Measurements from ENCODE around the gene SULT1C2. TPM values are rescaled to one million over a fixed set of nuclear protein-coding genes. Genes with fewer than 3 reads are reported as not detected.

Gene SULT1C2
- total RNA-seq, 5 donors from 2014 or later (not counting 1 experiment from before 2014, with no cell fraction given) = 0.44 TPM; not detected in 4

DNA sequence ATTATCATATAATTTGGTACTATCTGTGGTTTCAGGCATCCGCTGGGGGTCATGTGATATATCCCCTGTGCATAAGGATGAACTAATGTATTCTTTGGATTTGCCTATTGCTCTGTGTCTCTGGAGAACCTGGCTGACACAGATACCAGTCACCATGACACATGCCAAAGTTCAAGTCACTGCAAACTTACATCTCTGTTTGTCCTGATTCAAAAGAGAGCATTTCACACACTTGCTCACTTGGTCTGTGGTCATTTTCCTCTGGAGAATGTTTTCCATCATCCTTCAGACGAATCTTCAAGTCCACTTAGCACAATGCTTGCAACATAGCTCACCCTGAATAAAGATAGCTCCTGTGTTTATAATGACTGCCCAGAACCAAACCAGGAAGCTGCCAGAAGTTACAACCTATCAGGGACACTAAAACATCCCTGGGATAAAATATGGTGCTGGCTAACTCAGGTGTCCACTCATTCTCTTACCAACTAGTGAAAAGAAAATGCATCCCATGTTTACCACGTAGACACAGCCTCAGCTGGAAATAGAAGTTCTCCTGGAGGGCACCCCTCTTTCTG is 30.9 kb upstream of the SULT1C2 start:
- H3K4me3 ChIP-seq (ENCODE audit: control insufficient read depth in 1 of 2, extremely low read depth in 1 of 2, low read length in 1 of 2) = no peak overlapping the region
- H3K27ac ChIP-seq (ENCODE audit: low read length) = no peak overlapping the region
- H3K9me3 ChIP-seq = no peaks in the 10 kb centered on the region
- no peaks in the 10 kb centered on the region for H3K27me3 ChIP-seq (replicated peaks in 1 of 2; ENCODE audit: control insufficient read depth in 2 of 2, extremely low read depth in 1 of 2, insufficient read depth in 2 of 2, low read length in 1 of 2)
- H3K36me3 Mint-ChIP-seq = no peaks in the 10 kb centered on the region
- H3K27me3 Mint-ChIP-seq = peaks cover 0 to 13% of the 10 kb centered on the region in 2 donors
- no peak overlapping the region for H3K27ac Mint-ChIP-seq
- H3K4me1 ChIP-seq (ENCODE audit: control insufficient read depth in 1 of 2, extremely low read depth in 1 of 2, insufficient read depth in 2 of 2, low read length in 2 of 2) = no peaks in the 10 kb centered on the region
- no peaks in the 10 kb centered on the region for H3K9me3 Mint-ChIP-seq
- no peak overlapping the region for H3K4me3 Mint-ChIP-seq
- no peaks in the 10 kb centered on the region for H3K36me3 ChIP-seq (ENCODE audit: control insufficient read depth in 2 of 2, extremely low read depth in 1 of 2, insufficient read depth in 1 of 2, low read length in 1 of 2)
- H3K4me1 Mint-ChIP-seq = no peaks in the 10 kb centered on the region
- POLR2A ChIA-PET = no interaction called here
- WGBS (ENCODE audit: insufficient coverage) = 25% methylated on average over 2 of the region's 3 CpGs
- CTCF ChIA-PET = no interaction called here
- DNase-seq (no peak), ATAC-seq (replicated peaks in 1 of 4) (no peak)

DNA sequence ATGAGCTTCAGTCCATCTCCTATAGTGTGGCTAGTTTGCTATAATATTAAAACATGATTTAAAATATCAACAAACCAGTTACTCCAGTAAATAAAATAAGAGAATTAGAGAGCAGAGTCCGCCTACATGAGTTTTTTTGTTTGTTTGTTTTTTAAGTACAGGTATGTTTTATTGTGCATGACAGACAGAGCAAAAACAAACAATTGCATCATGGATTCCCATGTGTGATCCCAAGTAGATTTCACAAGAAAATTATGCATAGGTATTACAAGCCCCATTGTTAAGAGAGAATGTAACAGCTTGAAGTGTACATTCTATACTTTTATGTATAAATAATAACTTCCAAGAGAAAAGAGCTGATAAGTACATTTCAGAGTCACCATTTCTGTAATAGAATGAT is 27.9 kb upstream of the SULT1C2 start:
- POLR2A ChIA-PET = no interaction called here
- no peak overlapping the region for H3K4me3 Mint-ChIP-seq

DNA sequence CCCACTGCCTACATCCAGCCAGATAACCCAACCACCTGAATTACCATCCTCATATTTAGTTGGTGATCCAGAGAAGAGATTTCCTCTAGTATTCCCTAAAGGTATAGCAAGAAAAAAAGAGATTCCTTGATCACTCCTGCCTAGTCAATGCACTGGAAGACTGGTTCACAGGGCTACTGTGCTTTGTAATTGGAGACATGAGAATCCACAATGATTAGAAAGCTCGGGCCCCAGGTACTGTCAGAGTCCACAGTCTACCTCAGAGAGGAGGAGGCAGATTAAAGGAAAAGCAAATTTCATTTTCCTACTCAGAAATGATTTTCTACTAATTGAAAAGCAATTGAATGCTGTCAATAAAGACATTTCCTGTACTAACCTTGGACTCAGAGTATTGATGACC is 26.7 kb upstream of the SULT1C2 start:
- H3K27ac ChIP-seq (ENCODE audit: low read length) = no peak overlapping the region
- no peaks in the 10 kb centered on the region for H3K4me1 ChIP-seq (ENCODE audit: control insufficient read depth in 1 of 2, extremely low read depth in 1 of 2, insufficient read depth in 2 of 2, low read length in 2 of 2)
- H3K27me3 Mint-ChIP-seq = peaks cover 0 to 5% of the 10 kb centered on the region in 2 donors
- no peaks in the 10 kb centered on the region for H3K36me3 ChIP-seq (ENCODE audit: control insufficient read depth in 2 of 2, extremely low read depth in 1 of 2, insufficient read depth in 1 of 2, low read length in 1 of 2)
- ChIA-PET POLR2A (no interaction called here), CTCF (no interaction called here)
- DNase-seq (no peak), ATAC-seq (replicated peaks in 1 of 4) (no peak)
- no peaks in the 10 kb centered on the region for H3K27me3 ChIP-seq (replicated peaks in 1 of 2; ENCODE audit: control insufficient read depth in 2 of 2, extremely low read depth in 1 of 2, insufficient read depth in 2 of 2, low read length in 1 of 2)
- H3K9me3 Mint-ChIP-seq = no peaks in the 10 kb centered on the region
- H3K36me3 Mint-ChIP-seq = no peaks in the 10 kb centered on the region
- H3K27ac Mint-ChIP-seq = no peak overlapping the region
- H3K9me3 ChIP-seq = no peaks in the 10 kb centered on the region
- H3K4me1 Mint-ChIP-seq = no peaks in the 10 kb centered on the region
- H3K4me3 Mint-ChIP-seq = no peak overlapping the region
- no peak overlapping the region for H3K4me3 ChIP-seq (ENCODE audit: control insufficient read depth in 1 of 2, extremely low read depth in 1 of 2, low read length in 1 of 2)
- WGBS (ENCODE audit: insufficient coverage) = no CpG with 5 or more reads among the region's 1 CpG

More for the DNA sequence above, 27.9 kb upstream of the SULT1C2 start:
- DNase-seq = no peak
- WGBS (ENCODE audit: insufficient coverage) = no CpG with 5 or more reads among the region's 1 CpG
- Histone ChIP-seq H3K4me1 (ENCODE audit: control insufficient read depth in 1 of 2, extremely low read depth in 1 of 2, insufficient read depth in 2 of 2, low read length in 2 of 2) (no peaks in the 10 kb centered on the region), H3K27me3 (replicated peaks in 1 of 2; ENCODE audit: control insufficient read depth in 2 of 2, extremely low read depth in 1 of 2, insufficient read depth in 2 of 2, low read length in 1 of 2) (no peaks in the 10 kb centered on the region), H3K36me3 (ENCODE audit: control insufficient read depth in 2 of 2, extremely low read depth in 1 of 2, insufficient read depth in 1 of 2, low read length in 1 of 2) (no peaks in the 10 kb centered on the region), H3K4me3 (ENCODE audit: control insufficient read depth in 1 of 2, extremely low read depth in 1 of 2, low read length in 1 of 2) (no peak overlapping the region), H3K9me3 (no peaks in the 10 kb centered on the region), H3K27ac (ENCODE audit: low read length) (no peak overlapping the region)
- Mint-ChIP-seq H3K36me3 (no peaks in the 10 kb centered on the region), H3K27ac (no peak overlapping the region), H3K4me1 (no peaks in the 10 kb centered on the region), H3K9me3 (no peaks in the 10 kb centered on the region), H3K27me3 (peaks cover 0 to 5% of the 10 kb centered on the region in 2 donors)
- no peak for ATAC-seq (replicated peaks in 1 of 4)
- CTCF ChIA-PET = no interaction called here

DNA sequence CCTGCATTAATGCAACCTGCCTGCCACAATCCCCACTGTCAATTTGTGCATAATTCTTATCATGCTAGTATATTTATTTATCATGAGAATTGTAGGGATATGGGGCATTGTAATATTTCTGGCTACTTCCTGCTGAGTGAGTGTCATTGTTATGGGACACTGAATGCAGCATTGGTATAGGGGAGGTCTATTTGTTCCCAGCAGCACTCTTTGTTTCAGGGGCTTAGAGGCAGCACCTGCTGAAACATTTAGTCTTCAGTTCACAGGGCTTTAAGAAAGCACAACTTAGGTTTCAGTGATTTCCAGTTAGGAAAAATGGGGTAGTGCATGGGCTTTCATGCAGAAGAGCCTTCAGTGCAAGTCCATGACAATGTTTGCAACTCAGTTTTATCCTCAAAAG is 25.3 kb upstream of the SULT1C2 start:
- peaks cover 0 to 5% of the 10 kb centered on the region in 2 donors for H3K27me3 Mint-ChIP-seq
- no peaks in the 10 kb centered on the region for H3K36me3 Mint-ChIP-seq
- no peak overlapping the region for H3K4me3 Mint-ChIP-seq
- POLR2A ChIA-PET = no interaction called here
- no peak overlapping the region for H3K27ac Mint-ChIP-seq
- H3K36me3 ChIP-seq (ENCODE audit: control insufficient read depth in 2 of 2, extremely low read depth in 1 of 2, insufficient read depth in 1 of 2, low read length in 1 of 2) = no peaks in the 10 kb centered on the region
- no peak overlapping the region for H3K27ac ChIP-seq (ENCODE audit: low read length)
- CTCF ChIA-PET = no interaction called here
- H3K4me1 ChIP-seq (ENCODE audit: control insufficient read depth in 1 of 2, extremely low read depth in 1 of 2, insufficient read depth in 2 of 2, low read length in 2 of 2) = no peaks in the 10 kb centered on the region
- no peaks in the 10 kb centered on the region for H3K9me3 ChIP-seq
- no peak for DNase-seq
- no peak for ATAC-seq (replicated peaks in 1 of 4)
- H3K27me3 ChIP-seq (replicated peaks in 1 of 2; ENCODE audit: control insufficient read depth in 2 of 2, extremely low read depth in 1 of 2, insufficient read depth in 2 of 2, low read length in 1 of 2) = no peaks in the 10 kb centered on the region
- no peak overlapping the region for H3K4me3 ChIP-seq (ENCODE audit: control insufficient read depth in 1 of 2, extremely low read depth in 1 of 2, low read length in 1 of 2)
- H3K9me3 Mint-ChIP-seq = no peaks in the 10 kb centered on the region
- no peaks in the 10 kb centered on the region for H3K4me1 Mint-ChIP-seq

DNA sequence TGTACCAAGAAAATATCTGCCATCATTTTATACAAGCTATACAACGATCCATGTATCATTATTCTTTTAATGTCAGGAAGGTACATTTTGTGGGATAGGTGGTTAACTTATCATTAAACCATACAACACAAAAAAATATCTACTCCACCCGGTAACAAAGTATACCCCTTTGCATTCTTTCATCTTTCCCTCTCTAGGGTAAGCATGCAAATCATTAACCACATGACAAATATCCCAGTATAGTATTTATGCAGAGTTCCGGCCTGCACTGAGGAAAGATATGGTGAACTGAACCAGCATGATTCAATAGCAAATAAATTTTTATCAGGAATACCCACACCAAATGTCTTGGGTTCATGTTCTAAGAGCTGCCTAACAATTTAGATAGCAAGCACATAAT is 22.5 kb upstream of the SULT1C2 start:
- H3K9me3 Mint-ChIP-seq = no peaks in the 10 kb centered on the region
- DNase-seq (no peak), ATAC-seq (replicated peaks in 1 of 4) (no peak)
- Histone ChIP-seq H3K27me3 (replicated peaks in 1 of 2; ENCODE audit: control insufficient read depth in 2 of 2, extremely low read depth in 1 of 2, insufficient read depth in 2 of 2, low read length in 1 of 2) (no peaks in the 10 kb centered on the region), H3K4me1 (ENCODE audit: control insufficient read depth in 1 of 2, extremely low read depth in 1 of 2, insufficient read depth in 2 of 2, low read length in 2 of 2) (no peaks in the 10 kb centered on the region), H3K36me3 (ENCODE audit: control insufficient read depth in 2 of 2, extremely low read depth in 1 of 2, insufficient read depth in 1 of 2, low read length in 1 of 2) (no peaks in the 10 kb centered on the region), H3K27ac (ENCODE audit: low read length) (no peak overlapping the region), H3K9me3 (no peaks in the 10 kb centered on the region), H3K4me3 (ENCODE audit: control insufficient read depth in 1 of 2, extremely low read depth in 1 of 2, low read length in 1 of 2) (no peak overlapping the region)
- ChIA-PET CTCF (no interaction called here), POLR2A (no interaction called here)
- H3K27me3 Mint-ChIP-seq = peaks cover 4 to 5% of the 10 kb centered on the region in 2 donors
- no CpG with 5 or more reads among the region's 3 CpGs for WGBS (ENCODE audit: insufficient coverage)
- no peaks in the 10 kb centered on the region for H3K4me1 Mint-ChIP-seq
- H3K36me3 Mint-ChIP-seq = no peaks in the 10 kb centered on the region
- no peak overlapping the region for H3K27ac Mint-ChIP-seq
- no peak overlapping the region for H3K4me3 Mint-ChIP-seq

DNA sequence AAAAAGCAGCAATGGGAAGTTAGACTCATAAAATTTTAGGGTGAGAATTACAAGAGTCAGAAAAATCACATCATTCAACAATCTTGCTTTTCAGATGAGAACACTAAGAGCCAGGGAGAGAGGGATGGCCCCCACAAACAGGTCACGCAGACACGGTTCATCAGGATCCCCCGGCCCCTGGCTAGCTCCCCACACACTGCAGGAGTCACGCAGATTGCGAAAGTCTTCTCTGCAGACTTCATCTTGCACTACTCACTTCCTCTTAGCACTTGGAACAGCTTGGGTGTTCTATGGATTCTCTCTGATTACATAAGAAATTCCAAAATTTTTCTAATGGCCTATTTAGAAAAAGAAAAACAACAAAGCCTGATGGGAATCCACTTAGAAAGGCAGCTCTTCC is 21.6 kb upstream of the SULT1C2 start:
- no peak for ATAC-seq (replicated peaks in 1 of 4)
- H3K27ac ChIP-seq (ENCODE audit: low read length) = no peak overlapping the region

DNA sequence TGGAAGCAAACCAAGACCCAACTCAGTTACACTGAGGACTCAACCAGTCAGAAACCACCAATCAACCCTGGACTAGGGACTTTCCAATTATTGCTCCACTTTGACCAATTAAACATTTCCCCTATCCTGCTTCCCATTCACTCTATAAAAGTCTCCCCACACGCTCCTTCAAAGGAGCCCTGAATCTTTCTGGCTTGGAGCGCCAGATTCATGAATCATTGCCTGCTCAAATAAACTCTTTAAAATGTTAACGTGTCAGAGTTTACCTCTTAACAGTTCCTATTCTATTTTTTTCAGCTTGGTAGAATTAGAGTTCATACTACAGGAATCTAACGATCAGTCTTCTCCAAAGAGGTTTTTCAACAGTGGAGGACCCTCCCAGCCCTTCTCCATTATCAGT is 20.7 kb upstream of the SULT1C2 start:
- Histone ChIP-seq H3K27me3 (replicated peaks in 1 of 2; ENCODE audit: control insufficient read depth in 2 of 2, extremely low read depth in 1 of 2, insufficient read depth in 2 of 2, low read length in 1 of 2) (peaks cover 0 to 3% of the 10 kb centered on the region in 2 experiments), H3K4me1 (ENCODE audit: control insufficient read depth in 1 of 2, extremely low read depth in 1 of 2, insufficient read depth in 2 of 2, low read length in 2 of 2) (no peaks in the 10 kb centered on the region), H3K36me3 (ENCODE audit: control insufficient read depth in 2 of 2, extremely low read depth in 1 of 2, insufficient read depth in 1 of 2, low read length in 1 of 2) (no peaks in the 10 kb centered on the region), H3K27ac (ENCODE audit: low read length) (no peak overlapping the region), H3K9me3 (no peaks in the 10 kb centered on the region), H3K4me3 (ENCODE audit: control insufficient read depth in 1 of 2, extremely low read depth in 1 of 2, low read length in 1 of 2) (no peak overlapping the region)
- no peaks in the 10 kb centered on the region for H3K9me3 Mint-ChIP-seq
- ChIA-PET CTCF (no interaction called here), POLR2A (no interaction called here)
- no peaks in the 10 kb centered on the region for H3K4me1 Mint-ChIP-seq
- H3K27me3 Mint-ChIP-seq = peaks cover 4 to 5% of the 10 kb centered on the region in 2 donors
- DNase-seq = no peak
- no peak overlapping the region for H3K27ac Mint-ChIP-seq
- 91% methylated on average over 2 of the region's 4 CpGs for WGBS (ENCODE audit: insufficient coverage)
- ATAC-seq (replicated peaks in 1 of 4) = no peak
- H3K4me3 Mint-ChIP-seq = no peak overlapping the region
- no peaks in the 10 kb centered on the region for H3K36me3 Mint-ChIP-seq

More for the DNA sequence above, 21.6 kb upstream of the SULT1C2 start:
- ChIA-PET POLR2A (no interaction called here), CTCF (no interaction called here)
- no peaks in the 10 kb centered on the region for H3K36me3 Mint-ChIP-seq
- H3K4me1 Mint-ChIP-seq = no peaks in the 10 kb centered on the region
- no peaks in the 10 kb centered on the region for H3K9me3 ChIP-seq
- no peaks in the 10 kb centered on the region for H3K9me3 Mint-ChIP-seq
- H3K4me3 Mint-ChIP-seq = no peak overlapping the region
- H3K36me3 ChIP-seq (ENCODE audit: control insufficient read depth in 2 of 2, extremely low read depth in 1 of 2, insufficient read depth in 1 of 2, low read length in 1 of 2) = no peaks in the 10 kb centered on the region
- 60% methylated on average over 1 of the region's 5 CpGs for WGBS (ENCODE audit: insufficient coverage)
- H3K27ac Mint-ChIP-seq = no peak overlapping the region
- no peak for DNase-seq
- H3K27me3 Mint-ChIP-seq = peaks cover 4 to 5% of the 10 kb centered on the region in 2 donors
- H3K4me1 ChIP-seq (ENCODE audit: control insufficient read depth in 1 of 2, extremely low read depth in 1 of 2, insufficient read depth in 2 of 2, low read length in 2 of 2) = no peaks in the 10 kb centered on the region
- peaks cover 0 to 3% of the 10 kb centered on the region in 2 experiments for H3K27me3 ChIP-seq (replicated peaks in 1 of 2; ENCODE audit: control insufficient read depth in 2 of 2, extremely low read depth in 1 of 2, insufficient read depth in 2 of 2, low read length in 1 of 2)
- no peak overlapping the region for H3K4me3 ChIP-seq (ENCODE audit: control insufficient read depth in 1 of 2, extremely low read depth in 1 of 2, low read length in 1 of 2)
